Erythroblast (primary cell): ENCODE data around the gene QRFP.

Experiments used
- GATA1 ChIP-seq: IDR thresholded peaks from 2 replicates; pipeline ENCODE4 v1.6.1; 2011; ENCODE audit warnings: low read depth, mild to moderate bottlenecking, control low read depth, low read length, moderate library complexity
- POLR2A ChIP-seq: IDR thresholded peaks from 2 replicates; pipeline ENCODE4 v1.6.1; 2011; ENCODE audit warnings: mild to moderate bottlenecking, low read length

DNA sequence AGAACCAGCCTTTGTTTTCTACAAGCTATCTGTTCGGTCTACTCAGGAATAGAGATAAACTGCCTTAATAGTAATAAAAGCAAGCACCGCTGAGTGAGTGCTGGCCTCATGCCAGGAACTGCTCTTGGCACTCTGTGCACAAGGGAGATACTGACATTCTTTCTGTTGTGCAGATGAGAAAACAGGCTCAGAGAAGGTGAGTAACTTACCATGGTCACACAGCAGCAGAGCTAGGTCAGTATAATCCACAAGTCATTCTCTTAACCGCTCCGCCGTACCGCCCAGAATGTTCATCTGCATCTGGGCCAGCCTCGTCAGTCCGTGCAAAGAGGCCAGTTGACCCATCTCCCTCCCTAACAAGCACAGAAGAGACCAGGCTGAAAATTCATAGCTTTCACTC, 27.4 kb downstream of the QRFP start:
- TF ChIP-seq POLR2A (no peak), GATA1 (no peak)
